Right ventricle myocardium superior (tissue), 1 donor: Measurements from ENCODE around the gene MEP1A. TPM values are rescaled to one million over a fixed set of nuclear protein-coding genes. Genes with fewer than 3 reads are reported as not detected.
"Not testable (repeated sequence)": the region's sequence is repeated elsewhere in the genome, so short reads cannot be mapped to it uniquely, and the experiment has no call there.

Source experiments
- ATAC-seq: fragments of 200-7000 bp; cut with Tn5 transposase; one replicate; pipeline ENCODE4 v1.9.1; 2020; ENCODE audit warnings: mild to moderate bottlenecking; ENCODE audit not compliant: poor library complexity
- DNase-seq: peaks from one replicate; pipeline ENCODE4 v3.0.0-alpha.2; 2020
- intact Hi-C: fragments of 100-400 bp; cut with DNase I; formaldehyde crosslinking; loops from one replicate; pipeline ENCODE4 v1.11.2; 2022
- total RNA-seq: library from RNA; stranded (reverse); fragmentation: NEBNext Ultra II Directional; extraction: Animal tissue kit (Norgen Biotek cat#: 25700); gene quantifications from one replicate; pipeline ENCODE4 v1.2.1, GENCODE V29; 2021
- donor health status: DM: no; HTN: yes; CAD: no; lungs with severe emphysema.

MEP1A gene
- total RNA-seq, 1 donor from 2014 or later: not detected

DNA sequence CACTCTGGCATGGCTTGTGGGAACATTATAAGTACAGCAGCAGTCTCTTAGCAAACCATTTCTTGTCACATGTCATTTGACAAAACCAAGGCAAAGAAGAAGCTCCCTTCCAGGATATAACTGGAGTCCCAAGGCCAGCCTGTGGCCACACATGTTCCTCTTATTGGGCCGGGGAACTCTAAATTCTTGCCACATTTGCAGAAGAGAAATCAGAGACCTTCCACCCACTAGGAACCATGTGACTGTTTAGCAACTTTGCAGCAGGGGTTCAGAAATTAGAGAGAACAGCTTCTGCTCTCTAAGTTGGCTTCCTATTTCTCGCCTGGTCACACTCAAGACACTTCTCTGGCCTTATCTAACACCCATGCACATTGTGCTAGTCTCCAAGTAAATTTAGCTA, 20.4 kb upstream of the MEP1A start:
- intact Hi-C loops: no loop called here
- peak; percentile 46 for DNase-seq
- ATAC-seq: peak; percentile 78

DNA sequence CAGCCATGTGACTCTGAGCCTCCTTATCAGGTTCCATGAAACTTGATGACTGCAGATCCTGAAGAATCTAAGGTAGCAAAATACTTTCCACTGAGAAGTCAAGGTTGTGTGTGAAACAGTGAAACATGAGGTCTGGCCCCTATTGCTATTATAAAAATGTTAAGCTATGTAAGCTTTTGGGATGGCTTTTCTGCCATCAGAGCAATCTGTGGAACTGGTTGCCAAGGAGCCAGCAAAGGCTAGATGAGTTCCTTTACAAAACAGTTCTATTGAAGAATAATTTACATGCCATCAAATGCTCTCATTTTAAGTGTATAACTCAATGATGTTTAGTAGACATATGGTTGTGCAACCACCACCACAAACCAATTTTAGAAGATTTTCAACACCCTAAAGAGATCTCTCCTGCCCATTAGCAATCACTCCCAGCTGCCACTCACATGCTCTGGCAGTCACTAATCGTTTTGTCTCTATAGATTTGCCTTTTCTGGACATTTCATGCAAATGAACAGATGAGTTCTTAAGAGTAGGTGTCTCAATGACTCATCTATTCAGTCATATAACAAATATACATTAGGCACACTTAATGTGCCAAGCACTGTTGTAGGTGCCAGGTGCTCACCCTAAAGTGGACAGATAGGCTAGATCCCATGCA, 19.9 kb upstream of the MEP1A start:
- intact Hi-C loops: no loop called here
- ATAC-seq (no peak), DNase-seq (no peak)

DNA sequence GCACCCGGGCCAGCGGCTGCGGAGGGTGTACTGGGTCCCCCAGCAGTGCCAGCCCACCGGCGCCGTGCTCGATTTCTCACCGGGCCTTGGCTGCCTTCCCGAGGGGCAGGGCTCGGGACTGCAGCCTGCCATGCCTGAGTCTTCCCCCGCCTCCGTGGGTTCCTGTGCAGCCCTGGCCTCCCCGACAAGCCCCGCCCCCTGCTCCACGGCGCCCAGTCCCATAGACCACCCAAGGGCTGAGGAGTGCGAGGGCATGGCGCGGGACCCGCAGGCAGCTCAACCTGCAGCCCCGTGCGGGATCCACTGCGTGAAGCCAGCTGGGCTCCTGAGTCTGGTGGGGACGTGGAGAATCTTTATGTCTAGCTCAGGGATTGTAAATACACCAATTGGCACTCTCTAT, 18.5 kb upstream of the MEP1A start:
- intact Hi-C loops, DNase-seq, ATAC-seq: not testable (repeated sequence)

DNA sequence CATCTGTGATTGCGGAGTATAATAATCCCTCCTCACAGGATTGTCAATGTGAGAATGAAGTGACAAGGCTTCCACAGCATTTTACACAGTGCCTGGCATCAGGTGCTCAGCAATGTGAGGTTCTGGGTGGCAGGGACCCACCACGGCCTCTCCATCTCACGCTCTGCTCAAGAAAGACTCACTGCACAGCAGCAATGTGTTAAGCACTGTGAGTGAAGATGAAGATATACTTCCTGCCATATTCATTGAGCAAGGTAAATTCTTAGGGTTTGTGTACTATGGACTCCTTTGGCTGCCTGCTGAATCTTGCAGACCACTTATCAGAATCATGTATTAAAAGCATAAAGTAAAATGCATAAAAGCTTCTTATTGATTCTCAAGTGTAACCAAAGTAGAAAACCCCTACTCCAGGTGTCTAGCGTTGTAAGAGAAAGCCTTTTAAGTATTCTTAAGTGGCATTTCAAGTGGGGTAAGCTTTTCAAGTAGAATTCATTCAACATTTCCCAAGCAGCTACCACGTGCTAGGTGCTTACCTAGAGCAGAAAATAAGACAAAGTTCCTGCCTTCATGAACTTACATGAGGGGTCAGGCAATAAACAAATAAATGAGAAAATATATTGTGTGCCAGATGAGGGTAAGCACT, 17.0 kb upstream of the MEP1A start:
- no peak for ATAC-seq
- intact Hi-C loops: no loop called here
- no peak for DNase-seq

DNA sequence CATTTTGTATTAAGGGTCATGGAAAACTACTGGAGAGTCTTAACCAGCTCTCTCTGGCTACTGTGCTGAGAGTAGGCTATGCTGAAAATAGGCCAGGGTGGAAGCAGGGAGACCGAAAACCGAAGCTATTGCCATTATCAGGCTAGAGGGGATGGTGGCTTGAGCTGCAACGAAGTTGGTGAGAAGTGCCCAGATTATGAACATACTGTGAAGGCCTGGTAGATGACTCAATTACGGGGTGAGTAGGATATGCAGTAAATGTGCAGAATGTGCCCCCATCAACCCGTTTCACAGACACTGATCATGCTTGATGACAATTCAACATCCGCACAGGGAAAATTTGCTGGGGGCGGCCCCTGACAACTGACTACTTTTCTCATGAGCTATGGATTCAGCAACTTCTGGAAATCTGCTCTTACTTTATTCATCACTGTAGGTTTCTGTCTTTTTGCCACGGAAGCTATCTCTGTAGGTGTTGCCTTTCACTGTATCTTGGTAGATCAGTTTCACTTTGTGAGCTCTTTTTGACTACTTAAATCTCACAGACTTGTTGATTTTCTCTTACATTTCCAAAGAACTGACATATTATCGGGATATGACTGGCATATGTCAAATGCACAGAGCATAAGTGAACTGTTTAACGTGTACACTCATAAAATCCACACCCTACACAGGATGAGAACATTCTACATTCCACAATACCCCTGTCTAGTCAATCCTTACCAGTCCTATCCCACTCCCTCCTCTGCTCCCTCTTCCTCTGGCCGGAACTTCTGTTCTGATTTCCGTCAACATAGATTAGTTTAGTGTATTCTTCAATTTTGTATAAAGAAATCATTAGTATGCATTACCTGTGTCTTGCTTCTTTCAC, 15.5 kb upstream of the MEP1A start:
- no peak for DNase-seq
- intact Hi-C loops: no loop called here
- ATAC-seq: no peak

DNA sequence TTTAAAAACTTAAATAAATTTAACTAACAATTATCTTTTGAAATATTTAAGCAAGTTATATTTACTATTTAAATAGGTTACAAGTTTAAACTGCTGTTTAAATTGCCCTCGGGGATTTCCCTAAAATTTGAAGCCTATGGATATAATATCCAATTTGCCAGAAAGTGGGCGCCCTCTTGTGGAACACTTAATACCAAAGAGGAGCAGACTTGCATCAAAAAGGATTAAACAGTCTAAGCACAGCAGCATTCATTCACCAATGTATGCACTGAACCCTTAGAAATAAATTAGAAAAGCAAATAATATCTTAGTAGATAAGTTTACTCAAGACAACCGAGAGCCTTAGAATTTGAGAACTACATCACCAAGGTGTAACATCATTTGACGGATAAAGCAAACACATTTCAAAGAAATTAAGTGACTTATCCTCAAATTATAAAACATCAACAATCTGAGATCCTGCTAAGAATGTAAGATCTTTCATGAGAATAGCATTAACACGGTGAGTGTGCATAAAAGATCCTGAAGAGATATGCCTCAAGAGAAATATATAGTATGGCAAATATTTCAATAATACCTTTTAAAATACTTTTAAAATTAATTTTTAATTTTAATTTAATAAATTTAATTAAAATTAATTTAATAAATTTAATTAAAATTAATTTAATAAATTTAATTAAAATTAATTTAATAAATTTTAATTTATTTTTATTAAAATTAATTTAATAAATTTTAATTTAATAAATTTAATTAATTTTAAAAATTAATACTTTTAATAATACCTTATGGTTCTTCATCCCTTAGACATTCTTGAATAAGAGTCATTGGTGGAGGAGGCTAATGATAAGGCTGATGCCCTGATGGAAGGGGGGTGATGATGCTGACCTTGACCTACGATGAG, 11.5 kb upstream of the MEP1A start:
- intact Hi-C loops: loop anchor here (5.0 kb wide), 1 partner anchor 364 kb away; no protein-coding TSS in a partner anchor
- DNase-seq (no peak), ATAC-seq (no peak)

DNA sequence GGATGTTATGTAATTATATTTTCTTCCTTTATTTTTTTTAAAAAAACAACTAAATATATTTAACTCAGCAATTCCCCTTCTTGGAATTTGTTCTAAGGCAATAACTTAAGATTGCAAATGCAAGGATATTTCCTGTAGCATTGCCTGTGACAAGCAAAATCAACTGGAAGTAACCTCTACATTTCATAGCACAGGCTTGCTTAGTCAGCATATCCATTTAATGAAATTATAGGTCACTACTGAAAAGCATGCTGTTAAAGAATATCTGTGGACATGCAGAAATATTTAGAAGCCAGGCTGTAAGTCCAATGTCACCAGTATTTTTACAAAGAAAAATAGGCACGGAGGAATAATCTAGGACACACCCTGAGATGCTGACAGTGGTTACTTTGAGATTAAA, 8.7 kb upstream of the MEP1A start:
- ATAC-seq: no peak
- intact Hi-C loops: loop anchor here (5.0 kb wide), 1 partner anchor 367 kb away; no protein-coding TSS in a partner anchor
- DNase-seq: no peak

DNA sequence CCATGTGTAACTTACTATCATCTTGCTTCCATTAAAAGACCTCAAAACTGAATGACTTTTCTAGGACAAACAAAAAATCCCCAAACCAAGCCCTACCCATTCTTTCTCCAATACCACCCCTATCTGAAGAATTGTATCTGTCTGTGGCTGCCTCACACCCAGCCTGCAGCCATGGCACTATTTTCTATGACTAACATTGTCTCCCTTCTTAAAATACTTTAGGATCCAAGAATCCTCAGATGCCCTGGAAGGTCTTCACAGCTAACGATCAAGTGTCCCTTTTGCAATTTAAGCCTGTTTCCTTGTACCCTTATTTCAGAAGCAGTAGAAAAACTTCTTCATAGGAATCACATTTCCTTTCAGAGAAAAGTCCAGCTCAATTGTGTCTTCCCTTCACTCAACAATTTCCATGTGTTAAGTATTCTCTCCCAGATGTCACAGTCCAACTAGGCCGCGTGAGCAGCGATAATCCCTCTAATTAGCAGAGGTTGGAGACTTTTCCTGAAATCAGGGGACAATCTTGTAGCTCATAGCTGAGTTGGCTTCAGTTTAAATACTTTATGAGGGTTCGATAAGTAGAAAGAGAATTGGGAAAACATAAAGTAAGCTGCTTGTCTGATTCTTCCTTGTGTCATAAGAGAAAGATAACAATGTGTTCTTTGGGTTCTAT, 5.2 kb upstream of the MEP1A start:
- no peak for ATAC-seq
- no peak for DNase-seq
- intact Hi-C loops: no loop called here

DNA sequence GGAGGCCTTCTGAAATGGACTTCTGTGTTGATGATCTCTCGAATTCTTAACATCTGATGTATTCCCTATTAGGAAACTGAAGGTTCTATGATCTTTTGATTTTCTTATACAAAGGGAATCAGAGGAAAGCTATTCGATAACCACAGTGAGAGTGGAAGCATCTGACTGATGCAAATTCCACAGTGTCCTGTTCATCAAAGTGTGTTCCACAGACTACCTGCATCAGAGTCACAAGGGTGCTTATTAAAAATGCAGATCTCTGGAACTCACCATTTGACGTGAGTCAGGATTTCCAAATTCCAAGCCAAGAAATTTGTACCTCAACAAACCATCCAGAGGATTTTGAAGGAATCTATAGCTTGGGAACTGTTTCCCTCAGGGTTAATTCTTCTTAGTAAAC, 4.4 kb upstream of the MEP1A start:
- no peak for DNase-seq
- intact Hi-C loops: no loop called here
- no peak for ATAC-seq

DNA sequence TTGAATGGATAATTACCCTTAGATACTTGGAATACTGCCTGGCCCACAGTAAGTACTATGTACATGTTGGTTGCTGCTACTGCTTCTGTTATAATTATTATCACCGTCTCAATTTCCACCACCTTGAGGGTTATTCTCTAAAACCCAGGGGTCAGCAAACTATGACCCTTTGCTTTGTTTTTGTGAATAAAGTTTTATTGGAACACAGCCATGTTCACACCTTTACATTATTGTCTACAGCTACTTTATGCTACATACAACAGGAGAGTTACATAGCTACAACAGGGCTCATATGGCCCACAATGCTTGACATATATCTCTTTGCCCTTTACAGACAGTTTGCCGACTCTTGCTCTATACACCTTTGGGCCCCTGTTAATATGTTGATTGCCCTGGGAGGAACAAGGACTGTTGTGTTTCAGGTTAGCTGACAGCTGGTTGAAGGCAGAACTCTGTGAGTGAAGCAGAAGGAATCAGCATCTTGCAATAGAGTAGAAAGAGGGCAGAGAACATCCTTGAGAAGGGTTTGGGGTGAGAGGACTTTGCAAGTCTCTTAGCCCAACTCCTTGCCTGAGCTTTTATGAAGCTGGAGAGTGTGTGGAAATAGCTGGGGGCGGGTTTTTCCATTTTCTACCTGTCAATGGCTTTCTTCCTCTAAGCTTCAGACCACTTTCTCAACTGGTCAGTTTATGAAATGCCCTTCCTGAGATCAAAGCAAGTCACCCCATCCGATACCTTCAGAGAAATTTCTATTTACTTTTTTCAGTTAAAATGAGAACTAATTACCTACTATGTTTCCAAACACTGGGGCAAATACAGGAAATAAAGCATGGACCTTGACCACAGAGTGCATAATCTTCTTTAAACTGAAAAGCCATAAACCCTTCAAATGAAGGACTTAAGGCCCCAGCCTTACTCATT, 3.5 kb upstream of the MEP1A start:
- no peak for ATAC-seq
- DNase-seq: no peak
- intact Hi-C loops: no loop called here

DNA sequence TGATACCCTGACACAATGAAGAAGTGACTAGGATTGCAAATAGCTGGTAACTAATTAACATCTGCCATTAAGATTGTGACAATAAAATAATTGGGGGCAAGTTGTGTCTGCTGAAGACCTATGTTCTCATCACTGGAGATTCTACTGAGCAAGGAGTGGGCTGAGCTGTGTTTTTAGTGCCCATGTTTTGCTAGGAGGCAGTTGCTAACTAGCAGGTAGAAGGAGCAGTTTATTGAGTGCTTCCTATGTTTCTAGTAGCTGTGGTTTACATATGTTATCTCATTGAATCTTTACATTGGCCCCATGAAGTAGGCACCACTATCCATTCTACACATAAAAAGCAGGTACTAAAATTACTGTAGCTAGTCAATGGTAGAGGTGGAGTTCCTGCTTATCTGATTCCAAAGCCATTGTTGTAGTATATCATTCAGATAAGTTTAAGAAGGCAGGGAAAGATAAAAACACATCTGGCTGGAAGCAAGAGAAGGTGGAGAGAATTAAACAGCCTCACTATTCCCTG, 2.8 kb upstream of the MEP1A start:
- ATAC-seq (no peak), DNase-seq (no peak)
- intact Hi-C loops: no loop called here

DNA sequence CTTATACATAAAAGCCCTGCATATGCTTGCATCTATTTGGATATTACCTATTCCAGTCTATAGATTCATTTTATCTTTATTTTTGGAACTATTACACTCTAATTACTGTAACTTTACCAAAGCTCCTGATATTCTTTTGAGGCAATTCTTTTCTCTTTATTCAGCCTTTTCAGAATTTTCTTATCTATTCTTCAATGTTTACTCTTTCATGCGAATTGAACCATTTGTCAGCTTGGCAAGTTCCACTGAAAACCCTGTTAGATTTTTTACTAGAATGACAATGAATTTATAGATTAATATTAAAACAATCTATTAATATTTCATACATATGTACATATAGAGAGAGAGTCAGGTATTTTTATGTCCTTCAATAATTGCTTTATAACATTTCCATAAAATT, 554 bp upstream of the MEP1A start:
- DNase-seq (no peak), ATAC-seq (no peak)
- intact Hi-C loops: no loop called here

DNA sequence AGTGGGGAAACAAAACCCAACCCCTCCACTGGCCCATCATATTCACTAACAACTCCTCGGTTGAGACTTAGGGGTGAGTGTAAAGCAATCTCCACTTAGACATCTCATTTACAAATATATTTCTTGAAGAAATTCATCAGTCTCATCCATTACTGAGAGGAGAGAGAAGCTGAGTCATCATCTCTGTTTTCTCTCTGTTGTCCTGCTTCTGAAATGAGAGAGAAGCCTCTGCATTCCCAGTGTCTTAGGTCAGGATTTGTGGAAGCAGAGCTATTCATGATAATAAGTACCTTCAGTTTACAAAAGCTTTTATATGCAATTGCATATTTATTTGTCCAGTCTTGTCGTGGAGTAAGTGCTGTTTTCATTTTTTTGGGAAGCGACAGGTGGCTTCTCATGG, 879 bp downstream of the MEP1A start:
- ATAC-seq (no peak), DNase-seq (no peak)
- intact Hi-C loops: no loop called here

DNA sequence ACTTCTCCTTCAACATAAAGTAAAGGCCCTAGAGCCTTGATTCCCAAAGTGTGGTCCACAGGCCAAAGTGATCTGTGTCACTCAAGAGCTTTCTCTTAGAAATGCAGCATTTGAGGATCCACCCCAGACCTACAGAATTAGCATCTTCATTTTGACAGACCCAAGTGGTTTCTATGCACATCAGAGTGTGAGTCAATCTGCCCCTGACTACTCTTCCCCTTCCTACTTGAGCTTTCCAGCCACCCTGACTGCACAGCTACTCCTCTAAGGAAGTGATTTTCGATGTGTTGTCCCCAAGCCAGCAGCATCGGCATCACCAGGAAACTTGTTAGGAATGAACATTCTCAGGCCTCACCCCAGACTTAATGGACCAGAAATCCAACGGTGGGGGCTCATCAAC, 2.6 kb downstream of the MEP1A start:
- intact Hi-C loops: no loop called here
- DNase-seq (no peak), ATAC-seq (no peak)

DNA sequence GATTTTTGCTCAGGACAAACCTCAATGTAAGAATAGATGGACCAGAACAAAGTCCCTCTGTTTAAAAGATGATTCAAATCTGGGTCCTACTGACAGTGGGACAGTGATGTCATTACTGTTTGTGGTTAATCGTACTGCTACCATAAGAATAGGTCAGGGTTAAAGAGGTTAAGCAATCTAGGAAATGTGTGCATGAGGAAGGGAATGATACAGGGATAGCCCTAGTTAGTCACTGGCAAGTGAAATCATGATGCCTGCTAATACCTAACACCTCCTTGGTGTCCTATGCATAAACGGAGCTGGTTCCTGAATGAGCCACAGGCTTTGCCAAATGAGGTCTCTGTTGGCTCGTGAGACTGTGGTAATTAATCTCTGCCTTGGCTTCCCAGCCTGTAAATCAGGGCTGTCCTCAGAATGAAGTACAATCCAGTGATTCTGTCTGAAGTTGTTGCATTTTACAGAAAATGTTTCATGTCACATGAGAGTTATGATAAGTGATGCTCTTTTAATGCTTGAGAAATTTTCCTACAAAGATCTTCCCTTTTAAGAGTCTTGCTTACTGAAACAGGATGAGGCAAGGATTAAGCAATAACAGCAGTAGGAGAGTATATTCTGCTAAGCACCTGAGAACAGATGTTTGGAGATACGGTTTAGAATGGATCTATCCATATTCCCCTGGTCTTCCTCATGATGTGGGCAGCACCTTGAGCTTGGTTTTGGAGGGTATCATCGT, 3.8 kb downstream of the MEP1A start:
- ATAC-seq (no peak), DNase-seq (no peak)
- intact Hi-C loops: no loop called here

DNA sequence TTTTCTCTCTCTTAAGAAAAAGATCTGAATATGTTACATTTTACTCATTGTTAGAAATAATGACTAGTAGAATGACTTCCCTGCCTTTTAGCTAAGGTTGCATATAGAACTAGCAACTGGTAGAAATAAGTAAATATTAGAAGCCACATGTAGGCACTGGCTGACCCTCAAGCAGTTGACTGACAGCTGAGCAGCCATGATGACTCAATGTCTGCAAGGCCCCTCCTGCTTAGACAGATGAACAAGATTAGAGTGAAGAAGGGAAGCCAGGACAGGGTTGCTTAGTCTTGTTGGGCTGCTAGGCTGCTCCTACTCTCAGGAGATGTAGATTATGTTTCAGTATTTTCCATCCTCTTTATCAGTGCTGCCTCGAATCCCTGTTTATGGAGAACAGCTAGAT, 6.5 kb downstream of the MEP1A start:
- DNase-seq: no peak
- no peak for ATAC-seq
- intact Hi-C loops: no loop called here
